Neural cell (in vitro differentiated cells): Measurements from ENCODE around the gene ERCC3. TPM values are rescaled to one million over a fixed set of nuclear protein-coding genes. Genes with fewer than 3 reads are reported as not detected.

Experiments
- polyA plus RNA-seq: library from polyadenylated mRNA; depleted of rRNA; stranded (reverse); fragments of >200 nt; gene quantifications from 2 replicates; pipeline ENCODE4 v1.2.3, GENCODE V29; 2014
- small RNA-seq, 3 experiments: library from RNA; depleted of rRNA; stranded (forward); fragments of <200 nt; gene quantifications; one replicate each; pipeline ENCODE3, GENCODE V24; 2012

The ERCC3 gene
- polyA plus RNA-seq, 1 donor from 2014 or later: 112 TPM

Small RNA genes within 50 kb of the gene (small RNA-seq; reads per million reads assigned to genes)
- gene RNU6-1147P: 8.8 to 29.1 (median 12.0) reads per million in 3 experiments

Other genes with a start within 250 kb of the ERCC3 start
- 61.9 and 75.1 TPM in 2 replicates for gene BIN1, start 187.0 kb downstream of the ERCC3 start, polyA plus RNA-seq
- 0.84 and 2.3 TPM in 2 replicates for gene CYP27C1, start 73.8 kb downstream of the ERCC3 start, polyA plus RNA-seq
- gene MAP3K2, start 93.8 kb upstream of the ERCC3 start, polyA plus RNA-seq: 27.8 and 37.0 TPM in 2 replicates
- 0.24 and 0.33 TPM in 2 replicates for gene PROC, start 124.3 kb upstream of the ERCC3 start, polyA plus RNA-seq
- 39.2 and 49.3 TPM in 2 replicates for gene IWS1, start 232.3 kb upstream of the ERCC3 start, polyA plus RNA-seq
- 0.16 TPM in 1 of 2 replicates, not detected in the other for gene MYO7B, start 241.5 kb upstream of the ERCC3 start, polyA plus RNA-seq